ENCODE results near the gene CELSR3.

CELSR3 gene

DNA sequence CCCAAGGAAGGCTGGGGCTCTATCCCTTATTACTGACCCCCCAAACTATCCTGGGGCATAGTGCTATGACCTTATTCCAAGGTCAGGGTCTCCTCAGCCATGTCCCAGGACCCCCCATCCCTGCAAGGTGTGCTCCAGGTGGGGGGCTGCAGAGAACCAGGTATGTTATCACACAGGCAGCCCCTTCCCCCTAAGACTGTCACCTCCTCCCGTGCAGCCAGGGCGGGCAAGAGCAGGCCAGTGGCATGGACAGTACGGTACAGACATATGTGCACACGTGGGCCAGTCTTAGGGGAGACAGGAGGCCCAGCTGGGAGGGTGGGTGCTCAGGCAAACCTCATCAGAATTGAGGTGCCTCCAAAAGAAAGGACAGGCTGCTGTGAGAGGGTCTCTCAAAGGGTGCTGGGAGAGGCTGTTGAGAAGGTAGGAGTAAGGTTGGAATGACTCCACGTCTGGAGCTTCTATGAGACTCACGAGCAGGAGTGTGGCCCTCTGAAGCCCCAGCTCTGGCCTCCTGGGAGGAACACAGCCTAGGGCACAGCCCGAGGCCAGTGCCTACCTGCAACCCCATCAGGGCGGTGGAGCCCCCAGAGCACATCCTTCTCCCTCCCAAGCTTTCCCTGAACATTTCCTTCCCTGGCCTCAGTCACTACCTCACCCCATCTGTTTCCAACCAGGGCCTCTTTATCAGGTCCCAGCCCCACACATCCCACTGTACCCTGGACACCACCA lies 65.8 kb downstream of the CELSR3 start:
- in situ Hi-C loops (cut with HindIII; ENCODE audit: low pct_unique_long_range_greater_than_20kb, low sequenced_read_pairs) = no loop called here
- DNase-seq (ENCODE audit: low read depth in 1 of 2, low spot score in 1 of 2) = no peak
- no peak for TF ChIP-seq JUND (IDR thresholded peaks at IDR 0.05; ENCODE audit: low read depth)

DNA sequence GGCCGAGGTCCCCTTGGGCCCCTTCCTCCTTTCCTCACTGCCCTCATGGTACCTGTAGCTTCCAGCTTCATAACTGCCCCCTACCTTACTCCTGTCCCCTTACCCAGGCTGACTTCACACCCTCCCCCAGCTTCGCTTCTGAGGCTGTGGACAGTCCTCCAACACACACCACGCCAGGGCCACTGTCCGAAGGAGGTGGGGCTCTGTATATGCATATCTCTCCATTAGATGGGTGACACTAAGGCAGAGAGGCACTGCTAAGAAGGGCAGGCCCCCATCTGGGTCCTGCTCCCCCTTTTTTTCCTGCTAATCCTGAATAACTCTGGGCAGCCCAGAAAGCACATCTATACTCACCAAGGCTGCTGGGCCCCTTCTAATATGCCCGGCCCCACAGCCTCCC lies 66.5 kb downstream of the CELSR3 start:
- TF ChIP-seq JUND (IDR thresholded peaks at IDR 0.05; ENCODE audit: low read depth) = no peak
- in situ Hi-C loops (cut with HindIII; ENCODE audit: low pct_unique_long_range_greater_than_20kb, low sequenced_read_pairs) = no loop called here
- no peak for DNase-seq (ENCODE audit: low read depth in 1 of 2, low spot score in 1 of 2)

DNA sequence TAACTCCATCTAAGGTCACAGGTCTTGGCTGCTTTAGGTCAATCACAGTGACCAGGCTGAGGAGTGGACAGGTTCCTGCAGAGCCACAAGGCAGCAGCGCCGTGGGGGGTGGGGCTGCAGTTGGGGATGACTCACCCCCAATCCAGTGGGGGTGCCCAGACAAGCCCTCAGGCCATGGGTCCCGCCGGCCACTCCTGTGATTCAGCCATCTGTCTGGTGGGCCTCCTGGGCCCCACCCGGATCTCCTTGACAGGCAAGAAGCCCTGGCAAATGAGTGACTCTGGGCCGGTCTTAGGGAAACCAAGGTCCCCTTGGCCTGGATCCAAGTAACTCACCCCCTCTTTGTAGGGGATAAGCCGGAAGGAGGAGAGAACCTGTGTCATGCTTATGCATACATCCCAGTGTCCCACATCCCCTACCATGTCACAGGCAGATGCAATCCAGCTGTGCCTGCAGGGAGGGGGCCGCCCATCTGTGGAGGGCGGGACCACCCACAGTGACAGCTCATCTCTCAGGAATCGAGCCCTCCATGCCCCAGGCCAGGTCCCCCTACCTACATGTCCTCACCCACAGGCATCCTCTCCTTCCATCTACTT lies 67.1 kb downstream of the CELSR3 start:
- in situ Hi-C loops (cut with HindIII; ENCODE audit: low pct_unique_long_range_greater_than_20kb, low sequenced_read_pairs) = no loop called here
- peak in 1 of 2 experiments; percentile 9 for DNase-seq (ENCODE audit: low read depth in 1 of 2, low spot score in 1 of 2)
- TF ChIP-seq JUND (IDR thresholded peaks at IDR 0.05; ENCODE audit: low read depth) = no peak

DNA sequence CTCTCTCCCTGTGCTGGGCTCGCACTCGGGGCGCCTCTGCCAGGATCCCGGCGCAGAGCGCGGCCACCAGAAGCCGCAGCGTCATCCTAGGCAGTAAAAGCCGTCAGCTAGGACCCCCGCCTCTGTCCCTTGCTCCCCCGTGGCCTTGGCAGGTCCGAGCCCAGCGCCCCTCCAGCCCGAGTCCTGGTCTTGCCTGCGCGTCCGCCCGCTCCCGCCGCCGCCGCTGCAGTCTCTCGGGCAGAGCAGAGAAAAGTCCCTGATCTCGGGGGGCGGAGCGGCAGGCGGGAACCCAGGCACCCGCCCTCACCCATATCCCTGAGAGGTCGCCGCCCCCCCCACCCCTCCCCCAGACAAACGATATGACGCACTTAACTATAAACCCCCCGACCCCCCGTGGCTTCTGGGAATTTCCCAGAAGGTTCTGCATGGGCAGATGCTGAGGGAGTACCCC lies 67.6 kb downstream of the CELSR3 start, which contains the start of gene COL7A1:
COL7A1 (minus strand) TSS at position 255 of the 451 bp plus-strand sequence; CDS start at position 85, 170 bp downstream.
- DNase-seq (ENCODE audit: low read depth in 1 of 2, low spot score in 1 of 2) = no peak
- TF ChIP-seq JUND (IDR thresholded peaks at IDR 0.05; ENCODE audit: low read depth) = no peak
- in situ Hi-C loops (cut with HindIII; ENCODE audit: low pct_unique_long_range_greater_than_20kb, low sequenced_read_pairs) = no loop called here

DNA sequence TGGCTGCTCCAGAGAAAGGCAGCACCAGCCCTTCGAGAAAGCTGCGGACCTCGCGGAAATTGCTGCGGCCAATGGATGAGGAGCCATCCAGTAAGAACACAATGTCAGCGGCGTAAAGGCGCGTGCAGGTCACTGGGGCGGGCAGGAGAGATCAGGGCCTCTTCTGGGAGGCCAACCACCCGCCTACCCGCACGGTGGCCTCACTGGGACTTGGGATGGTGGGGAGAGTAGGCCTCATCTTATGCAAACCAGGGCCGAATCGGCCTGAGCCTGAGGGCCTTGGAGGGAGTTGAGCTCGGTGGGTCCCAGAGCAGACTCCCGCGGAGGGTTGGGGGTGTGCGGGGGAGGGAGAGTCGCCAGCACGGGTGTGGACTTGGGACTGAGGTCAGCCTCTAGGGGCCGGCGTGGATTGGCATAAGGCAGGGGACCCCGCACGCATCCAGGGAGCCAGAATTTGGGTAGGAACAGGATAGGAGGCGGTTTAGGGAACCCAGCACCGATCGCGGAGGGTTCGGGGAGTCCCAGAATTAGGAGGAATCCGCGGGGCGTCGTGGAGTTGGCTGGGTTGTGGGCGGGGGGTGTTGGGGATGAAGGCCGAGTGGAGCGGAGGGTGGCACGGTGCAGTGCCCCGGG lies 68.2 kb downstream of the CELSR3 start:
- in situ Hi-C loops (cut with HindIII; ENCODE audit: low pct_unique_long_range_greater_than_20kb, low sequenced_read_pairs) = no loop called here
- no peak for DNase-seq (ENCODE audit: low read depth in 1 of 2, low spot score in 1 of 2)
- no peak for TF ChIP-seq JUND (IDR thresholded peaks at IDR 0.05; ENCODE audit: low read depth)

DNA sequence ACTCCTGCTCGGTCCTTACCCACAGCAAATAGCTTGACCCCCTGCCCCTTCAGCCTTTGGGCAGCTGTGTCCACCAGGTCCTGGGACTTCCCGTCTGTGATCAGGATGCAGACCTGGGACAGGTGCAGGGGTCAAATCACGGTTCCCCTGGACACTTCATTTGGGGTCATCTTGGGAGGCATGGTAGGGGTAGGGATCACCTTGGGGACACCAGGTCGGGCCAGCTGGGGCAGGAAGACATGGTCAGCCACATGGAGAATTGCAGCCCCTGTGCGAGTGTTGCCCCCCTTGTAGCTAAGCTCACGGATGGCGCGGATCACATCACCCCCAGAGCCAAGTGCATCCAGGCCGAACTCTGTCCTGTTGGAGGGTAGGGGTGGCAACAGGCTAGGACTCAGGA lies 69.3 kb downstream of the CELSR3 start:
- TF ChIP-seq JUND (IDR thresholded peaks at IDR 0.05; ENCODE audit: low read depth) = no peak
- DNase-seq (ENCODE audit: low read depth in 1 of 2, low spot score in 1 of 2) = no peak
- in situ Hi-C loops (cut with HindIII; ENCODE audit: low pct_unique_long_range_greater_than_20kb, low sequenced_read_pairs) = no loop called here

DNA sequence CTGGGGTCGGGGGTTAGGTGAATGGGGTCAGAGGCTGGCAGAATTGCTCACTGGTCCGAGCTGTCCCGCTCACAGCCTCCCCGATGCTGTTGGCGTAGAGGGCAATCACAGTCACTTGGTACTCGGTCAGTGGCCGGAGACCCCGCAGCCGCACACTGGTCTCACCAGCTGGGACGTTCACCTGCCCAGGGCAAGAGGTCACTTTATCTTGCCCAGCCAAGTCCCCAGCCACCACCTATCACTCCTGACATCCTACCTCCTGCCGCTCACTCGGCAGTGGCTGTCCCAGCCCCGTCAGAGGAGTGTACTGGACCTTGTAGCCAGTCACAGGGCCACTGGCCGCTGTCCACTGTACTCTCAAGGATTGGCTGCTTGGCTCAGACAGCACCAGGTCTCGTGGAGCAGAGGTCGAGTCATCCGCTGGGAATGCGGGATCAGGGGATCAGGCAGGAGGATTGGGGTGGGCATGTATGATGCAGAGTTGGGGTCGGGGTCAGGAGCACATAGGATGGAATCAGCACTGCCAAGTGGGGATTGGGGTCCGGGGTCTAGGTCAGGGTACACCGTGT lies 70.1 kb downstream of the CELSR3 start:
- TF ChIP-seq JUND (IDR thresholded peaks at IDR 0.05; ENCODE audit: low read depth) = no peak
- DNase-seq (ENCODE audit: low read depth in 1 of 2, low spot score in 1 of 2) = no peak
- in situ Hi-C loops (cut with HindIII; ENCODE audit: low pct_unique_long_range_greater_than_20kb, low sequenced_read_pairs) = no loop called here

DNA sequence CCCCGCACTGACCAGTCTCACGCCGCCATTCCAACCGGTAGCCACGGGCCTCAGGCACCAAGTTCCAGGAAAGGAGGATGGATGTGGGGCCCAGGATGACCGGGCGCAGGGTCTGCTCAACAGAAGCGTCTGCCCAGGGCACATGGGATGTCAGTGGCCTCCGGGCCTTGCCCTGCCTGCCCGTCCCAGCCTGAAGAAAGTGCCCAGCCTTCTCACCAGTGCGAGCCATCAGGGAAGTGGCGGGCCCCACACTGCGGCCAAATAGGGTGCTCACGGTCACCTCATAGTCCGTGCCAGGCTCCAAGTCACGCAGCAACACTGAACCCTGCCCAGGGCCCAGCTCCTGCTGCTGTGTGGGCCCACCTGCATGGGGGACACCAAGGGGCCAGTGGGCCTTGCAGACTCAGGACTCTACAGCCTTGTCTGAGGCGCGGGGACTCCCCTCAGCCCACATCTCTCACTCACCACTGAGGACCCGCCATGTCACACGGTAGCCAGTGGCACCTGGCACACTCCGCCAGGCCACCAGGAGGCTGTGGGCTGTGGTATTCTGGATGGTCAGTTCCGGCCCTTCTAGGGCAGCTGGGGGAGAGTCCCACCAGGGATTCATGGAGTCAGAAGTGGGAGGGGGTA lies 70.7 kb downstream of the CELSR3 start:
- in situ Hi-C loops (cut with HindIII; ENCODE audit: low pct_unique_long_range_greater_than_20kb, low sequenced_read_pairs) = no loop called here
- DNase-seq (ENCODE audit: low read depth in 1 of 2, low spot score in 1 of 2) = no peak
- TF ChIP-seq JUND (IDR thresholded peaks at IDR 0.05; ENCODE audit: low read depth) = no peak

DNA sequence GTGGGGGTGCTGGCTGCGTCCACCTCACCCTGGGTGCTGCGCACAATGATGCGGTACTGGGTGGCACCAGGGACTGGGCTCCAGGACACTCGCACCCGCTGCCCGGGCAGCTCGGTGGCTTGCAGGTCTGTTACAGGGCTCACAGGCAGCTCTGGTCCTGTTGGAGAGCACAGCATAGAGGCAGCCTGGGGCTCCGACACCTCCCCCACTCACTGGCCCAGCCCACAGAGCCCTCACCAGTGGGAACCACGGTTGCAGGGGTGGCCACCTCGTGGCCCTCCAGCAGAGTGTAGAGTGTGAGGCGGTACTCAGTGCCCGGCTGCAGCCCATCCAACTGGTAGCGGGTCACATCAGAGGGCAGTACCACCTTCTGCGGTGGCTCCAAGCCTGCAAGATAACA lies 71.2 kb downstream of the CELSR3 start:
- no peak for DNase-seq (ENCODE audit: low read depth in 1 of 2, low spot score in 1 of 2)
- TF ChIP-seq JUND (IDR thresholded peaks at IDR 0.05; ENCODE audit: low read depth) = no peak
- in situ Hi-C loops (cut with HindIII; ENCODE audit: low pct_unique_long_range_greater_than_20kb, low sequenced_read_pairs) = no loop called here

DNA sequence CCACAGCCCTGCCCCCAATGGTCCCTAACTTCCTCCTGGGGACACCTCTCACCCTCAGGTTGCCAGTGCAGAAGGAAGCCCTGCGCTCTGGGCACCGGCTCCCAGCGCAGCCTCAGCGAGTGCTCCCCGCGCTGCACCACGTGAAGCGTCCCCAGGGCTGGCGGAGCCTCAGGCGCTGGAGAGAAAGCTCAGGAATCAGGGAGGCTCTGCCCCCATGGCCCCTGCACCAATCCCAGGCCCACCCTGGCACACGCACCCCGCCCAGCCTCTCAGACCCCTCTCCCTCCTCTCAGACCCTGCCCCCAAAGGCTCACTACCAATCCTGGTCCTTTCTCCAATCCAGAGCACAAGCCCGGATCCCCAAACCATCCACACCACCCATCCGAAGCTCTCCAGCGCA lies 74.5 kb downstream of the CELSR3 start:
- DNase-seq (ENCODE audit: low read depth in 1 of 2, low spot score in 1 of 2) = no peak
- in situ Hi-C loops (cut with HindIII; ENCODE audit: low pct_unique_long_range_greater_than_20kb, low sequenced_read_pairs) = no loop called here
- no peak for TF ChIP-seq JUND (IDR thresholded peaks at IDR 0.05; ENCODE audit: low read depth)

DNA sequence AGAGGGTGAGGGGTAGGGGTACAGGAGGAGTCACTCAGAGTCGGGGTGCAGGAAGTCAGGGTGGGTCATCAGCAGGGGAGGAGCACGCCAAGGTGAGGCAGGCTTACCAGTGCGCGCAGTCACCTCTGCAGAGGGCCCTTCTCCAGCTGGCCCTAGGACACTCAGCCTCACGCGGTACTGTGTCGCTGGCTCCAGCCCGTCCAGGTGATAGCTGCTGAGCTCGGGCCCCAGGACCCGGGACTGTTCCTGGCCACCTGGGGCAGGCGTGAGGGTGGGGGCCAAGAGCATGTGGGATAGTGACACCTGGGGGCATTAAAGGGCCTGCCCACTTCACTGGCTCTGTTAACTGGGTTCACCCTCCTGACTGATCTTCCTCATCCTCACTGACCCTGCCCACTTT lies 75.0 kb downstream of the CELSR3 start:
- in situ Hi-C loops (cut with HindIII; ENCODE audit: low pct_unique_long_range_greater_than_20kb, low sequenced_read_pairs) = no loop called here
- no peak for DNase-seq (ENCODE audit: low read depth in 1 of 2, low spot score in 1 of 2)
- no peak for TF ChIP-seq JUND (IDR thresholded peaks at IDR 0.05; ENCODE audit: low read depth)
